Gastroesophageal sphincter (tissue), 3 donors: ENCODE results near the gene NKAIN4.

Experiments
- CTCF ChIP-seq, 4 experiments: fragments of 200-600 bp in 2 of 4; fragments of 450-650 bp in 2 of 4; sonication (generic) in 1 of 4; IDR thresholded peaks; one replicate each; pipeline ENCODE4 v1.5.1; 2017 to 2019; ENCODE audit warnings: antibody characterized with exemption in 4 of 4, mild to moderate bottlenecking in 2 of 4, moderate library complexity in 2 of 4
- EP300 ChIP-seq: sonication (generic); formaldehyde crosslinking; IDR thresholded peaks from one replicate; pipeline ENCODE4 v1.6.1; 2017; ENCODE audit warnings: antibody characterized with exemption, mild to moderate bottlenecking
- POLR2A ChIP-seq, 2 donors: fragments of 450-650 bp; IDR thresholded peaks; one replicate each; pipeline ENCODE4 v1.6.1; 2017; ENCODE audit warnings: antibody characterized with exemption in 2 of 2, mild to moderate bottlenecking in 2 of 2, moderate library complexity in 1 of 2
- POLR2AphosphoS5 ChIP-seq: sonication (generic); formaldehyde crosslinking; IDR thresholded peaks from one replicate; pipeline ENCODE4 v1.6.1; 2017; ENCODE audit warnings: antibody characterized with exemption

GRCh38 chr20:63216849-63217471 is 37.3 kb downstream of the NKAIN4 start:
- TF ChIP-seq CTCF (IDR thresholded peaks at IDR 0.05) (no peak), POLR2AphosphoS5 (no peak), POLR2A (IDR thresholded peaks at IDR 0.05) (no peak), EP300 (no peak)
